ENCODE measurements around the gene OST4.

Gene OST4

DNA sequence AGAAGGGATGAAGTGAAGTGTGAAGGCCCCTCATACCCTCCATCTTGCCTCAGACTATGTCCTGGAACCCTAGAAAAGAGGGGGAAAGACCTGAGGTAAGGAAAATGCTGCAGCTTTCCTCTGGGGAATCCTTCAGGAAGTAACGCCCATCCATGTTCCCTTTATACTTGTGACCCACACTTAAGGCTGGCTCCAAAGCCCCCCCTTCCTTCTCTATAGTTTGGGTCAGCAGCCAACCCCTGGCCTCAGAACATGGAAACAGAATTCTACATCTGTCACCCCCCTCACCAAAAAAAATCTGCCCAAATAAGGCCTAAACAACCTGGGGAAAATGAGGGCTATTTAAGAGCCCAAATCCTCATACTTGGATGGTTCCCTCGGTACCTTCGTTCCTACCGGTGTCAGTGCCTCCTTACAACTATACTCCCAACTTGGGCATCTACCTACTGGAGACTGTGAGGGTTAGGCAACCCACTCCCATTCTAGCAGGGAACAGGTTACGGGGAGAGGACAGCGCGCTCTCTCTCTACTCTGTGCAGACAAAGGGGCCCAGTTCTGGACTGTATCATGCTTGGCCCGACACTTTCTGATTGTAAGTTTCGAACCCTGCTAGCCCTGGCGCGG lies 689 bp downstream of the OST4 start:
- H3K4me1 ChIP-seq (ENCODE audit: control insufficient read depth in 1 of 2, insufficient read depth in 2 of 2, low read length in 2 of 2), result peaks cover 39 to 49% of the 10 kb centered on the region in 2 donors
- peak overlapping the region; percentile 88 for H3K27ac ChIP-seq (ENCODE audit: low read depth, low read length)
- H3K4me3 ChIP-seq (ENCODE audit: low read depth in 1 of 2, low read length in 2 of 2), result peak overlapping the region; percentile 96 to 98

DNA sequence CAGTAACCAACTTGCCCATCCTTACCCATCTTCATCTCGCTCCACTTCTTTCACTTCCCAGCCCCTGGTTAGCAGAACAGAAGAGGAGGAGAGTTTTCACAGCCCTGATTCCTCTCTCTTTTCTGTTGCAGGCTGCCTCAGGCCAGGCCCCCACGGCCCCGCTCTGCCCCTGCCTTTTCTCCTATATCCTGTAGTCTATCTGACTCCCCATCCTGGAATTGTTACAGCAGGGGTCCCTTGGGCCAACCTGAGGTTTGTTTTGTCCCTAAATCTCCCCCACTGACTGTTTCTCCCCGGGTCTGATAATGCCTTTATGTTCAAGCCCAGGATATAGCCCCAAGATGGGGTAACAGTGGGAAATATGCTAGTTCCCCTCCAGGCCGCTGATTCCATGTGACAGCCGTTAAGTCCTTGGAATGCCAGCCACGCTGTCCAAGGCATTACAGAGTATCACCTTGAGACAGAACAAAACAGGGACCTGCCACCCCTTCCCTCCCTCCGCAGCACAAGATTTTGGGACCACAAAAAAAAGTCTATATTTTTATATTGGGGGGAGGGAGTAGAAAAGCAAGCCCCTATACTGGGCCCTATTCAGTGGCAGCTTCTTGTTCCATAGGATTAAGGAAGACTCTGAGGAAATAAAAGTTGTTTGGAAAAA lies 1.4 kb downstream of the OST4 start:
- H3K9me3 ChIP-seq (ENCODE audit: control insufficient read depth in 1 of 2, low read length in 2 of 2), result no peaks in the 10 kb centered on the region
- H3K9ac ChIP-seq (ENCODE audit: low read depth in 1 of 2, low read length in 2 of 2), result peak overlapping the region; percentile 94 to 97
- peak overlapping the region; percentile 96 to 98 for H3K4me3 ChIP-seq (ENCODE audit: low read depth in 1 of 2, low read length in 2 of 2)
- H3K27me3 ChIP-seq (ENCODE audit: control insufficient read depth in 1 of 2, insufficient read depth in 2 of 2, low read length in 2 of 2), result no peaks in the 10 kb centered on the region
- no peak overlapping the region for H3K27ac ChIP-seq (ENCODE audit: low read depth, low read length)
- H3K36me3 ChIP-seq (ENCODE audit: control insufficient read depth in 1 of 2, insufficient read depth in 2 of 2, low read length in 2 of 2), result peaks cover 18 to 30% of the 10 kb centered on the region in 2 donors
- H3K4me1 ChIP-seq (ENCODE audit: control insufficient read depth in 1 of 2, insufficient read depth in 2 of 2, low read length in 2 of 2), result peaks cover 36 to 48% of the 10 kb centered on the region in 2 donors

More for the DNA sequence above, 689 bp downstream of the OST4 start:
- H3K9ac ChIP-seq (ENCODE audit: low read depth in 1 of 2, low read length in 2 of 2), result peak overlapping the region; percentile 94 to 97
- no peaks in the 10 kb centered on the region for H3K9me3 ChIP-seq (ENCODE audit: control insufficient read depth in 1 of 2, low read length in 2 of 2)
- H3K27me3 ChIP-seq (ENCODE audit: control insufficient read depth in 1 of 2, insufficient read depth in 2 of 2, low read length in 2 of 2), result no peaks in the 10 kb centered on the region
- H3K36me3 ChIP-seq (ENCODE audit: control insufficient read depth in 1 of 2, insufficient read depth in 2 of 2, low read length in 2 of 2), result peaks cover 12 to 25% of the 10 kb centered on the region in 2 donors

- Histone ChIP-seq H3K36me3 (ENCODE audit: control insufficient read depth in 1 of 2, insufficient read depth in 2 of 2, low read length in 2 of 2) (peaks cover 19 to 32% of the 10 kb centered on the region in 2 donors), H3K27ac (ENCODE audit: low read depth, low read length) (no peak overlapping the region), H3K9ac (ENCODE audit: low read depth in 1 of 2, low read length in 2 of 2) (peak overlapping the region; percentile 5 to 94), H3K4me1 (ENCODE audit: control insufficient read depth in 1 of 2, insufficient read depth in 2 of 2, low read length in 2 of 2) (peaks cover 30 to 42% of the 10 kb centered on the region in 2 donors), H3K27me3 (ENCODE audit: control insufficient read depth in 1 of 2, insufficient read depth in 2 of 2, low read length in 2 of 2) (no peaks in the 10 kb centered on the region), H3K4me3 (ENCODE audit: low read depth in 1 of 2, low read length in 2 of 2) (no peak overlapping the region), H3K9me3 (ENCODE audit: control insufficient read depth in 1 of 2, low read length in 2 of 2) (no peaks in the 10 kb centered on the region)
Observed at GRCh38 chr2:27069436-27069835, 2.0 kb downstream of the OST4 start.

DNA sequence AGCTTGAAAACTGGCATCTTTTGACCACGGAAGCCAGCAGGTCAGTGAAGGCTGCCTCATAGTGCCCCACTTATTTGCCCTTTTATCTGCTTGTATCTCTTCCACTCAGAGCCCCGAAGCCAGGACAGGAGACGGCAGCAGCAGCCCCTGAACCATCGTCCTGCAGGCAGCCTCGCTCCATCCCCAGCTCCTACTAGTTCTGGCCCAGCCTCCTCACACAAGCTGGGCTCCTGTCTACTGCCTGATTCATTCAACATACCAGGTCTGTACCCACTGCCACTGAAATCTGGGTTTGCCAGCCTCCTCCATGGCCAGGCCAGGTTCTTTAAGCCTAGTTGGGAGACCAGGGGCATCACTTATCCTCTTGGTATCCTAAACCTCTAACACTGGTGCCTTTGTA lies 4.1 kb downstream of the OST4 start:
- peaks cover 19 to 34% of the 10 kb centered on the region in 2 donors for H3K36me3 ChIP-seq (ENCODE audit: control insufficient read depth in 1 of 2, insufficient read depth in 2 of 2, low read length in 2 of 2)
- H3K27ac ChIP-seq (ENCODE audit: low read depth, low read length), result no peak overlapping the region
- H3K4me1 ChIP-seq (ENCODE audit: control insufficient read depth in 1 of 2, insufficient read depth in 2 of 2, low read length in 2 of 2), result peaks cover 32 to 33% of the 10 kb centered on the region in 2 donors

DNA sequence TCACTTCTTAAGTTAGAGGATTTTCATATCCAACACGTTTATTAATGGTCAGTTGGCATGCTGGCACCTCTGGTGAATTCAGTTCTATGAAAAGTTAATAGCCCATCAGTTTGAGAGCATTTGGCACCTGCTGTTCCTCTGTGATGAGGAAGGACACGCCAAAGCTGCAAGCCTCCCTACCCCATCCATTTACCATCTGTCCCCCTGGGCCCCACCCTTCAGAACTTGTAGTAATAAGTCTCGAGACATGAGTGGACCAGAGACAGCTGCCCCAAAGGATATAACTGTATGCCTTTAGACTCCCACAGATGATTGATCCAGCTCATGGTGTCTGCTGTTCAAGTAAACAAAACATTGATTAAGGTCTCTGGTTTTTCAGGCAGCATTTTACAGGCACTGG lies 6.3 kb downstream of the OST4 start:
- no peaks in the 10 kb centered on the region for H3K9me3 ChIP-seq (ENCODE audit: control insufficient read depth in 1 of 2, low read length in 2 of 2)
- no peak overlapping the region for H3K27ac ChIP-seq (ENCODE audit: low read depth, low read length)
- H3K27me3 ChIP-seq (ENCODE audit: control insufficient read depth in 1 of 2, insufficient read depth in 2 of 2, low read length in 2 of 2), result no peaks in the 10 kb centered on the region
- no peak overlapping the region for H3K9ac ChIP-seq (ENCODE audit: low read depth in 1 of 2, low read length in 2 of 2)
- peaks cover 16 to 20% of the 10 kb centered on the region in 2 donors for H3K4me1 ChIP-seq (ENCODE audit: control insufficient read depth in 1 of 2, insufficient read depth in 2 of 2, low read length in 2 of 2)
- H3K36me3 ChIP-seq (ENCODE audit: control insufficient read depth in 1 of 2, insufficient read depth in 2 of 2, low read length in 2 of 2), result peaks cover 19 to 37% of the 10 kb centered on the region in 2 donors
- no peak overlapping the region for H3K4me3 ChIP-seq (ENCODE audit: low read depth in 1 of 2, low read length in 2 of 2)

More for the DNA sequence above, 4.1 kb downstream of the OST4 start:
- no peak overlapping the region for H3K4me3 ChIP-seq (ENCODE audit: low read depth in 1 of 2, low read length in 2 of 2)
- H3K9me3 ChIP-seq (ENCODE audit: control insufficient read depth in 1 of 2, low read length in 2 of 2), result no peaks in the 10 kb centered on the region
- no peaks in the 10 kb centered on the region for H3K27me3 ChIP-seq (ENCODE audit: control insufficient read depth in 1 of 2, insufficient read depth in 2 of 2, low read length in 2 of 2)
- no peak overlapping the region for H3K9ac ChIP-seq (ENCODE audit: low read depth in 1 of 2, low read length in 2 of 2)

DNA sequence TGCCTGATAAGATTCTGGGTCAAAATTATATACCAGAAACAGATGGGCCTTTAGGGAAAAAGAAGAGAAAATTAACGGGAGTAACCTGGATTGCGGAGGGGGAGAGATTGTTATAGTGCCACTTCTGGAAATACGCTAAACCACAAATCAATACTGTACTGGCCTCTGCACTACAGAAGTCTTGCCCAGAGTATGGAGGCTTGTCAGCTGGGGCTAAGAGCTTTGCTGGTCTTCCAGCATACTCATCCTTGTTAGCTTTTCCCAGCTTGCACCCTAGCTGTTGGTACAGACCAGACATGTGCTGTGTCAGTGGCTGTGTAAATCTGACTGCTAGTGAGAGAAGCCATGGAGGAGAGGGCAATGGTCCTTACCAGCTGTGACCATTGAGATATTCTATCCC lies 11.1 kb downstream of the OST4 start:
- no peak overlapping the region for H3K27ac ChIP-seq (ENCODE audit: low read depth, low read length)
- H3K4me3 ChIP-seq (ENCODE audit: low read depth in 1 of 2, low read length in 2 of 2), result no peak overlapping the region
- no peaks in the 10 kb centered on the region for H3K27me3 ChIP-seq (ENCODE audit: control insufficient read depth in 1 of 2, insufficient read depth in 2 of 2, low read length in 2 of 2)
- H3K9ac ChIP-seq (ENCODE audit: low read depth in 1 of 2, low read length in 2 of 2), result no peak overlapping the region
- peaks cover 3 to 5% of the 10 kb centered on the region in 2 donors for H3K4me1 ChIP-seq (ENCODE audit: control insufficient read depth in 1 of 2, insufficient read depth in 2 of 2, low read length in 2 of 2)
- H3K9me3 ChIP-seq (ENCODE audit: control insufficient read depth in 1 of 2, low read length in 2 of 2), result no peaks in the 10 kb centered on the region
- peaks cover 23 to 34% of the 10 kb centered on the region in 2 donors for H3K36me3 ChIP-seq (ENCODE audit: control insufficient read depth in 1 of 2, insufficient read depth in 2 of 2, low read length in 2 of 2)

DNA sequence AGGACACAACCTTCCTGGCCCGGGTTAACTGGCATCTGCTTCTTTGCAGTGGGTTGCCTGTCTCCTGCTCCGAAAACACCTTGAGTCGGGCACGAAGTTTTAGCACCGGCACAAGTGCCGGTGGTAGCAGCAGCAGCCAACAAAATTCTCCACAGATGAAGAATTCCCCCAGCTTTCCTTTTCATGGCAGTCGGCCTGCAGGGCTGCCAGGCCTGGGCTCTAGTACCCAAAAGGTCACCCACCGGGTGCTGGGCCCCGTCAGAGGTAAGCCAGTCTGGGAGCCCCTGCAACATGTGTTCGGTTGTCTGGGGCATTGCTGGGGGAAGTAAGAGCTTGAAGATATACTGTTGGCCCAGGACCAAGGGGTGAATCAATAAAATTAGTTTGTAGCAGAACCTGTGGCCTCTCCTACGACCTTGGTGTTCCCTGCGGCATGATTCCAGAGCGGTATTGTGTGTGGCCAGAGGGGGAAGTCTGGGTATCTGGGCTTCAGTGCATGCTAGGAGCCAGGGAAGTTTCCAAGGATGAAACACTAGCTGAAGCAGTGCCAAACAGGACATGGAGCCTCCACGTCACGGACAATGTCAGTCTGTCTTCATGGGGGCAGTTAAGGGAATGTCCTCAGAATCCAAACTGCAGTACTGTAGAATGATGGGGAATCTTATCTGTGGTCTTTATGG lies 12.2 kb downstream of the OST4 start:
- Histone ChIP-seq H3K4me3 (ENCODE audit: low read depth in 1 of 2, low read length in 2 of 2) (no peak overlapping the region), H3K27ac (ENCODE audit: low read depth, low read length) (no peak overlapping the region), H3K36me3 (ENCODE audit: control insufficient read depth in 1 of 2, insufficient read depth in 2 of 2, low read length in 2 of 2) (peaks cover 19 to 39% of the 10 kb centered on the region in 2 donors), H3K4me1 (ENCODE audit: control insufficient read depth in 1 of 2, insufficient read depth in 2 of 2, low read length in 2 of 2) (peaks cover 3 to 5% of the 10 kb centered on the region in 2 donors), H3K9me3 (ENCODE audit: control insufficient read depth in 1 of 2, low read length in 2 of 2) (no peaks in the 10 kb centered on the region), H3K27me3 (ENCODE audit: control insufficient read depth in 1 of 2, insufficient read depth in 2 of 2, low read length in 2 of 2) (no peaks in the 10 kb centered on the region), H3K9ac (ENCODE audit: low read depth in 1 of 2, low read length in 2 of 2) (no peak overlapping the region)

DNA sequence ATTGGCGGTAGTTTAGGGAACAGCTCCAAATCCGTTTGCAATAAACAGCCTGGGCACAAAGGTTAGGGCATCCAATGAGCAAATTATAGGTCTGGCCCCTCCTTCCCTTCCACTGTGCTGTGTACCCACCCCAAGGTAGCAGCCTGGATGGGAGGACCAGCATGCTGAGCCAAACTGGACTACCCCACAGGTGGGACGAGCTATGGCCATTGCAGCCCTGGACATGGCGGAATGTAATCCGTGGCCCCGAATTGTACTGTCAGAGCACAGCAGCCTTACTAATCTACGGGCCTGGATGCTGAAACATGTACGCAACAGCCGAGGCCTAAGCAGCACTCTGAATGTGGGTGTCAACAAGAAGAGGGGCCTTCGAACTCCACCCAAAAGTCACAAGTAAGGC lies 13.2 kb downstream of the OST4 start:
- H3K4me1 ChIP-seq (ENCODE audit: control insufficient read depth in 1 of 2, insufficient read depth in 2 of 2, low read length in 2 of 2), result peaks cover 0 to 5% of the 10 kb centered on the region in 2 donors
- H3K36me3 ChIP-seq (ENCODE audit: control insufficient read depth in 1 of 2, insufficient read depth in 2 of 2, low read length in 2 of 2), result peaks cover 19 to 44% of the 10 kb centered on the region in 2 donors
- no peak overlapping the region for H3K27ac ChIP-seq (ENCODE audit: low read depth, low read length)
- no peak overlapping the region for H3K9ac ChIP-seq (ENCODE audit: low read depth in 1 of 2, low read length in 2 of 2)
- no peak overlapping the region for H3K4me3 ChIP-seq (ENCODE audit: low read depth in 1 of 2, low read length in 2 of 2)
- no peaks in the 10 kb centered on the region for H3K9me3 ChIP-seq (ENCODE audit: control insufficient read depth in 1 of 2, low read length in 2 of 2)
- H3K27me3 ChIP-seq (ENCODE audit: control insufficient read depth in 1 of 2, insufficient read depth in 2 of 2, low read length in 2 of 2), result no peaks in the 10 kb centered on the region

DNA sequence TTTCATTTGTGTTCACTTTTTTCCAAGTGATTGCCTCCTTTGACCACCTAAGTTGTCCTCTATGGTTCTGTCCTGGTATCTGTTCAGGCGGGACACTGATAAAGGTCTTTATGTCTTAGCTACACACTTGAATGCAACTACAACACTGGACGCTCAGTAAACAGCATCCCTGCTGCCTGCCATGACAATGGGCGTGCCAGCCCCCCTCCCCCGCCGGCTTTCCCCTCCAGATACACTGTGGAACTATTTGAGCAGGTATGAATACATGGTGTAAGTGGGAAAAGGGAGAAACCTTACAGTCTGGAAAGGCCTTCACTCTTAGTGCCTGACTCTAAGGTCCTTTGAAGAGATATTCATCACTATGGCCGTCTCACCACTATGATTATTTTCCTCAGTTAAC lies 14.3 kb downstream of the OST4 start:
- H3K4me3 ChIP-seq (ENCODE audit: low read depth in 1 of 2, low read length in 2 of 2), result no peak overlapping the region
- H3K27ac ChIP-seq (ENCODE audit: low read depth, low read length), result no peak overlapping the region
- H3K27me3 ChIP-seq (ENCODE audit: control insufficient read depth in 1 of 2, insufficient read depth in 2 of 2, low read length in 2 of 2), result no peaks in the 10 kb centered on the region
- H3K9me3 ChIP-seq (ENCODE audit: control insufficient read depth in 1 of 2, low read length in 2 of 2), result no peaks in the 10 kb centered on the region
- H3K36me3 ChIP-seq (ENCODE audit: control insufficient read depth in 1 of 2, insufficient read depth in 2 of 2, low read length in 2 of 2), result peaks cover 19 to 41% of the 10 kb centered on the region in 2 donors
- H3K9ac ChIP-seq (ENCODE audit: low read depth in 1 of 2, low read length in 2 of 2), result no peak overlapping the region
- H3K4me1 ChIP-seq (ENCODE audit: control insufficient read depth in 1 of 2, insufficient read depth in 2 of 2, low read length in 2 of 2), result peaks cover 1 to 8% of the 10 kb centered on the region in 2 donors

GRCh38 chr2:27054721-27055120 lies 16.7 kb downstream of the OST4 start:
- Histone ChIP-seq H3K27me3 (ENCODE audit: control insufficient read depth in 1 of 2, insufficient read depth in 2 of 2, low read length in 2 of 2) (no peaks in the 10 kb centered on the region), H3K4me3 (ENCODE audit: low read depth in 1 of 2, low read length in 2 of 2) (no peak overlapping the region), H3K9me3 (ENCODE audit: control insufficient read depth in 1 of 2, low read length in 2 of 2) (no peaks in the 10 kb centered on the region), H3K27ac (ENCODE audit: low read depth, low read length) (no peak overlapping the region), H3K36me3 (ENCODE audit: control insufficient read depth in 1 of 2, insufficient read depth in 2 of 2, low read length in 2 of 2) (peaks cover 19 to 38% of the 10 kb centered on the region in 2 donors), H3K4me1 (ENCODE audit: control insufficient read depth in 1 of 2, insufficient read depth in 2 of 2, low read length in 2 of 2) (peaks cover 4 to 14% of the 10 kb centered on the region in 2 donors), H3K9ac (ENCODE audit: low read depth in 1 of 2, low read length in 2 of 2) (no peak overlapping the region)
